SH-SY5Y (cell line): ENCODE results near the gene ZNF571.

Experiments
- GATA2 ChIP-seq: IDR thresholded peaks from 2 replicates; pipeline ENCODE4 v1.6.1; 2011; ENCODE audit warnings: mild to moderate bottlenecking, low read depth, low read length
- GATA3 ChIP-seq: IDR thresholded peaks from 2 replicates; pipeline ENCODE4 v1.6.1; 2011; ENCODE audit warnings: low read depth, mild to moderate bottlenecking, low read length, moderate library complexity

GRCh38 chr19:37593996-37594303 is 642 bp downstream of the ZNF571 start:
- TF ChIP-seq GATA2 (no peak), GATA3 (no peak)
